Esophagus squamous epithelium (tissue), 4 donors: ENCODE measurements around the gene ST8SIA1.

ENCODE experiments used
- CTCF ChIP-seq, 6 experiments: fragments of 450-650 bp in 4 of 6; fragments of 200-600 bp in 2 of 6; sonication (generic) in 2 of 6; IDR thresholded peaks; one replicate each; pipeline ENCODE4 v1.5.1; 2016 to 2019; ENCODE audit warnings: antibody characterized with exemption in 6 of 6, mild to moderate bottlenecking in 4 of 6, moderate library complexity in 4 of 6
- POLR2A ChIP-seq, 4 donors: fragments of 450-650 bp; IDR thresholded peaks; one replicate each; pipeline ENCODE4 v1.6.1; 2017; ENCODE audit warnings: antibody characterized with exemption in 4 of 4, mild to moderate bottlenecking in 4 of 4, moderate library complexity in 3 of 4

GRCh38 chr12:22250762-22251161, 83.7 kb downstream of the ST8SIA1 start:
- no peak for TF ChIP-seq CTCF (IDR thresholded peaks at IDR 0.05)
- TF ChIP-seq POLR2A (IDR thresholded peaks at IDR 0.05) = no peak
